Measurements from ENCODE around the gene CTH. TPM values are rescaled to one million over a fixed set of nuclear protein-coding genes. Genes with fewer than 3 reads are reported as not detected.
"Not testable (repeated sequence)": the region's sequence is repeated elsewhere in the genome, so short reads cannot be mapped to it uniquely, and the experiment has no call there.

The CTH gene
- polyA plus RNA-seq, 2 of the 4 experiments (the other 2 are of a cell fraction), result 3.7 to 6.8 TPM

GRCh38 chr1:70462611-70463010 is 51.5 kb downstream of the CTH start (continued):
- TF ChIP-seq CEBPB (IDR thresholded peaks at IDR 0.05), result no peak

- POLR2A ChIA-PET, result no interaction called here
- ATAC-seq, result no peak
- TF ChIP-seq NFE2L2 (conservative IDR thresholded peaks at IDR 0.05; ENCODE audit: low read length), result no peak
- no peak for TF ChIP-seq TFCP2L1 (CRISPR knock-in tag; IDR thresholded peaks at IDR 0.05)
- TF ChIP-seq RNF2 (IDR thresholded peaks at IDR 0.05; ENCODE audit: borderline replicate concordance, low read depth), result no peak
- TF ChIP-seq CHD4 (IDR thresholded peaks at IDR 0.05; ENCODE audit: borderline replicate concordance), result no peak
- no peak for TF ChIP-seq HOXB13 (CRISPR knock-in tag; IDR thresholded peaks at IDR 0.05; ENCODE audit: low read depth)
- no peak for TF ChIP-seq HOXA7 (CRISPR knock-in tag; IDR thresholded peaks at IDR 0.05)
- no peak for TF ChIP-seq FOXS1 (CRISPR knock-in tag; IDR thresholded peaks at IDR 0.05)
- CTCF ChIA-PET, result no interaction called here
- no peaks in the 10 kb centered on the region for H3K9me3 ChIP-seq
- no peaks in the 10 kb centered on the region for H3K4me1 ChIP-seq
- no peak overlapping the region for H3K4me3 ChIP-seq
- no peak for FAIRE-seq
- H3K27ac ChIP-seq, result no peak overlapping the region
- H3K4me2 ChIP-seq, result no peak overlapping the region
- DNase-seq (ENCODE audit: low read depth in 1 of 2, low spot score in 1 of 2), result no peak
Measured at GRCh38 chr1:70465911-70466310, 54.8 kb downstream of the CTH start.

GRCh38 chr1:70467531-70467930 is 56.5 kb downstream of the CTH start:
- ChIA-PET POLR2A (no interaction called here), CTCF (no interaction called here)
- Histone ChIP-seq H3K4me1 (no peaks in the 10 kb centered on the region), H3K4me3 (no peak overlapping the region), H3K9me3 (no peaks in the 10 kb centered on the region), H3K4me2 (no peak overlapping the region), H3K27ac (no peak overlapping the region)
- WGBS (ENCODE audit: missing lambda C conversion rate), result 45% methylated on average over 5 of the region's 6 CpGs
- TF ChIP-seq ESRRA (IDR thresholded peaks at IDR 0.05; ENCODE audit: borderline replicate concordance, low read length) (no peak), TP53 (CRISPR knock-in tag; IDR thresholded peaks at IDR 0.05) (no peak), TFCP2L1 (CRISPR knock-in tag; IDR thresholded peaks at IDR 0.05) (no peak), FOSB (CRISPR knock-in tag; IDR thresholded peaks at IDR 0.05) (no peak), ZFP36 (IDR thresholded peaks at IDR 0.05; ENCODE audit: borderline replicate concordance, partially characterized antibody) (no peak), CEBPB (IDR thresholded peaks at IDR 0.05) (no peak), NFE2L2 (conservative IDR thresholded peaks at IDR 0.05; ENCODE audit: low read length) (no peak), HEYL (CRISPR knock-in tag; IDR thresholded peaks at IDR 0.05) (no peak), JUN (IDR thresholded peaks at IDR 0.05) (no peak), HDAC2 (IDR thresholded peaks at IDR 0.05) (no peak), HOXB13 (CRISPR knock-in tag; IDR thresholded peaks at IDR 0.05; ENCODE audit: low read depth) (no peak)
- TF ChIP-seq, protein P1, sequence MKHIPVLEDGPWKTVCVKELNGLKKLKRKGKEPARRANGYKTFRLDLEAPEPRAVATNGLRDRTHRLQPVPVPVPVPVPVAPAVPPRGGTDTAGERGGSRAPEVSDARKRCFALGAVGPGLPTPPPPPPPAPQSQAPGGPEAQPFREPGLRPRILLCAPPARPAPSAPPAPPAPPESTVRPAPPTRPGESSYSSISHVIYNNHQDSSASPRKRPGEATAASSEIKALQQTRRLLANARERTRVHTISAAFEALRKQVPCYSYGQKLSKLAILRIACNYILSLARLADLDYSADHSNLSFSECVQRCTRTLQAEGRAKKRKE (CRISPR knock-in tag; IDR thresholded peaks at IDR 0.05; ENCODE audit: low read depth), result no peak
- TF ChIP-seq, protein P2, sequence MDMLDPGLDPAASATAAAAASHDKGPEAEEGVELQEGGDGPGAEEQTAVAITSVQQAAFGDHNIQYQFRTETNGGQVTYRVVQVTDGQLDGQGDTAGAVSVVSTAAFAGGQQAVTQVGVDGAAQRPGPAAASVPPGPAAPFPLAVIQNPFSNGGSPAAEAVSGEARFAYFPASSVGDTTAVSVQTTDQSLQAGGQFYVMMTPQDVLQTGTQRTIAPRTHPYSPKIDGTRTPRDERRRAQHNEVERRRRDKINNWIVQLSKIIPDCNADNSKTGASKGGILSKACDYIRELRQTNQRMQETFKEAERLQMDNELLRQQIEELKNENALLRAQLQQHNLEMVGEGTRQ (IDR thresholded peaks at IDR 0.05), result no peak
- TF ChIP-seq, protein P3, sequence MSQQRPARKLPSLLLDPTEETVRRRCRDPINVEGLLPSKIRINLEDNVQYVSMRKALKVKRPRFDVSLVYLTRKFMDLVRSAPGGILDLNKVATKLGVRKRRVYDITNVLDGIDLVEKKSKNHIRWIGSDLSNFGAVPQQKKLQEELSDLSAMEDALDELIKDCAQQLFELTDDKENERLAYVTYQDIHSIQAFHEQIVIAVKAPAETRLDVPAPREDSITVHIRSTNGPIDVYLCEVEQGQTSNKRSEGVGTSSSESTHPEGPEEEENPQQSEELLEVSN (IDR thresholded peaks at IDR 0.05; ENCODE audit: borderline replicate concordance, low read depth), result no peak
- no peak for ATAC-seq
- FAIRE-seq, result no peak
- no peak for DNase-seq (ENCODE audit: low read depth in 1 of 2, low spot score in 1 of 2)

- Histone ChIP-seq H3K27ac (no peak overlapping the region), H3K9me3 (no peaks in the 10 kb centered on the region), H3K4me1 (no peaks in the 10 kb centered on the region), H3K4me3 (no peak overlapping the region), H3K4me2 (no peak overlapping the region)
- no CpG with 5 or more reads among the region's 5 CpGs for WGBS (ENCODE audit: missing lambda C conversion rate)
- DNase-seq (ENCODE audit: low read depth in 1 of 2, low spot score in 1 of 2) (no peak), FAIRE-seq (no peak), ATAC-seq (no peak)
- POLR2A ChIA-PET, result no interaction called here
- CTCF ChIA-PET, result no interaction called here
- TF ChIP-seq NPAS2 (CRISPR knock-in tag; IDR thresholded peaks at IDR 0.05; ENCODE audit: borderline replicate concordance), result no peak
- no peak for TF ChIP-seq RFX5 (IDR thresholded peaks at IDR 0.05)
- no peak for TF ChIP-seq RAD21 (conservative IDR thresholded peaks at IDR 0.05 in 1 of 2, IDR thresholded peaks at IDR 0.05 in 1 of 2)
- no peak for TF ChIP-seq TP53 (CRISPR knock-in tag; IDR thresholded peaks at IDR 0.05)
- TF ChIP-seq HEYL (CRISPR knock-in tag; IDR thresholded peaks at IDR 0.05), result no peak
- TF ChIP-seq, protein P1 (CRISPR knock-in tag; IDR thresholded peaks at IDR 0.05; ENCODE audit: low read depth), result no peak
- no peak for TF ChIP-seq RNF2 (IDR thresholded peaks at IDR 0.05; ENCODE audit: borderline replicate concordance, low read depth)
Measured at GRCh38 chr1:70468180-70468579, 57.1 kb downstream of the CTH start.

- H3K4me2 ChIP-seq; DNase-seq (ENCODE audit: low read depth in 1 of 2, low spot score in 1 of 2); ATAC-seq; H3K4me3 ChIP-seq; CTCF ChIA-PET; POLR2A ChIA-PET; H3K9me3 ChIP-seq; H3K27ac ChIP-seq; H3K4me1 ChIP-seq; FAIRE-seq: not testable (repeated sequence)
- WGBS (ENCODE audit: missing lambda C conversion rate), result 63% methylated on average over 2 of the region's 2 CpGs
Measured at GRCh38 chr1:70469184-70469583, 58.1 kb downstream of the CTH start.
